Skin epidermis (tissue), 12 donors: ENCODE measurements around the gene PAPOLG.
"Not testable (repeated sequence)": the region's sequence is repeated elsewhere in the genome, so short reads cannot be mapped to it uniquely, and the experiment has no call there.

Source experiments
- H3K27ac ChIP-seq, 21 experiments: fragments of 200-600 bp; sonication (generic) in 11 of 21; one replicate each; pipeline ENCODE4 v1.5.0; 2020; ENCODE audit warnings: mild to moderate bottlenecking in 3 of 21, inconsistent platforms in 2 of 21, moderate library complexity in 2 of 21
- H3K4me3 ChIP-seq, 7 experiments: fragments of 200-600 bp; sonication (generic) in 2 of 7; one replicate each; pipeline ENCODE4 v1.5.0; 2020; ENCODE audit warnings: inconsistent platforms in 2 of 7, mild to moderate bottlenecking in 2 of 7, moderate library complexity in 1 of 7

The PAPOLG gene

DNA sequence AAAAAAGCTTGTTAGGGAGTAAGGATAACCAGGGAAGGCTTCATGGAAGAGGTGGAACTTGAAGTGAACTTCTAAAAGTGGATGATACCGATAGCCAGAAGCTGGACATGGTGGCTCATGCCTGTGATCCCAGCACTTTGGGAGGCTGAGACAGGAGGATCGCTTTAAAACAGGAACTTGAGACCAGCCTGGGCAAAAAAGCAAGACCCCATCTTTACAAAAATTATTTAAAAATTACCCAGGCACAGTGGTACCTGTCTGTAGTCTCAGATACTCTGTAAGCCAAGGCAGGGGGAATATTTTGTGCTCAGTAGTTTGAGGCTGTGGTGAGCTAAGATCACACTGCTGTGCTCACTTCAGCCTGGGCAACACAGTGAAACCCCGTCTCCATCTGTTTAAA is 10.2 kb downstream of the PAPOLG start:
- no peak overlapping the region for H3K4me3 ChIP-seq
- H3K27ac ChIP-seq = no peak overlapping the region

DNA sequence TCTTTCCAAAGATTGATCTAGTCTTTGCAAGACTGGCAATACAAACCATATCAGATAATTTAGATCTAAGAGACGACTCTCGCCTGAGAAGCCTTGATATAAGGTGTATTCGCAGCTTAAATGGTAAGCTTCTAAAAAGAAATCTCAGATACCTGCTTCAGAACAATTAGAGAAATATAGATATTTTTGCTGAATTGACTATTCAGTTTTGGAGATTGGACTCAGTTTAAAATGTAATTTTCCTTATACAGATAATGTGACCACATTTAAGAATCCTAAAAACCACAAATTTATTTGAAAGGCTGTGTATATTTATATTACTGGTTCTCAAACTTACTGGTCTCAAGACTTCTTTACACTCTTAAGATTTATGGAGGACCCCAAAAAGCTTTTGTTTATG is 15.4 kb downstream of the PAPOLG start:
- Histone ChIP-seq H3K4me3 (no peak overlapping the region), H3K27ac (no peak overlapping the region)

DNA sequence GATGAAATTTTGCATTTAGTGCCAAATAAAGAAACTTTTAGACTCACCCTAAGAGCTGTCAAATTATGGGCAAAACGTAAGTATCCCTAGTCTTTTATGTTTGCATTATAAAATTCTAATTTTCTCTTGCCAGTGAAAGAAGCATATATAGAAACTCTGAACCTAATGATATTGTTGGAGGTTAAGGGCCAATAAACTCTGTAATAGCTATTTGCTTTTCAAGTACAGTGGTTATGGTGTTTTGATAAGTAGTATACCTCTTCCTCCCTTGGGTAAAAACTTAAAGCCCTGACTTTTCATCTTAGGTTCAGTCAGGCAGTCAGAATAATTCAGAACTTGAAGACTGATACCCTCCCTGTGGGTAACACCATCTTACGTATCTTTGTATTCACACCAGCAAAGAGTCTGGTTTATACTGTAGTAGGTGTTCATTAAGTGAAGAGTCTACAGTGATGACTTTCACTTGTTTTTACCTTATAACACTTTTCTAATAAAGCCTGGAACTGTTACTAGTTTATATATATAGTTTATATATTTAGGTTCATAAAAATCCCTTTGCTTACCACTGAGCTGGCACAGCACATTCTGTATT is 19.1 kb downstream of the PAPOLG start:
- no peak overlapping the region for H3K4me3 ChIP-seq
- H3K27ac ChIP-seq = no peak overlapping the region

DNA sequence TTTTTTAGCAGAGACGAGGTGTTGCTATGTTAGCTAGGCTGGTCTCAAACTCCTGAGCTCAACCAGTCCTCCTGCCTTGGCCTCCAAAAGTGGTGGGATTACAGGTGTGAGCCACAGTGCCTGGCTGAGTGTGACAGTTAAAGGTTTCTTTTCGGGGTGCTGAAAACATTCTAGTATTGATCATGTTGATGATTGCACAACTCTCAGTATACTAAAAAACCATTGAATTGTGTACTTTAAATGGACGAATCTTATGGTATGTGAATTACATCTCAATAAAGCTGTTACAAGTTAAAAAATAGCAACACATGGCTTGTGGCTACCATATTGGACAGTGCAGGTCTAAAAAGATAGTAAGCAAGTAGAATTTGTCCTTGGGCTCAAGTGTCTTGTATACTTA is 22.3 kb downstream of the PAPOLG start:
- Histone ChIP-seq H3K4me3 (no peak overlapping the region), H3K27ac (no peak overlapping the region)

- Histone ChIP-seq H3K27ac (no peak overlapping the region), H3K4me3 (no peak overlapping the region)
These were observed 23.4 kb downstream of the PAPOLG start for GRCh38 chr2:60779426-60779825.

DNA sequence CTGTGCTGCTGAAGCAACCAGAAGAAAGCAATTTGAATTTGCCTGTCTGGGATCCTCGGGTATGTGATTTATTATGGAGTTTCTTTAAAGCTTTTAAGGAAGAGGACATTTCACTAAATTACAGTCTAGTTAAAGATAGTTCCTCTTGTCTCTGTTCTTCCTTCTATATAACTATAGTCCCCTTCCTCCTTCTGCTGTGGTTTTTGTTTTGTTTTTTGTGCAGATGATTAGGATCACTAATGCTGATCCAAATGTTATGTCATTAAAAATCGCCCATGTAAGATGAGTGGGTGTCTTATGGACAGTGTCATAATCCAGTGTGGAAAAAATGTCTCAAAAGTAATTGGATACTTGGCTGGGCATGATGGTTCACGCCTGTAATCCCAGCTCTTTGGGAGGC is 24.7 kb downstream of the PAPOLG start:
- Histone ChIP-seq H3K4me3 (no peak overlapping the region), H3K27ac (peak overlapping the region in 3 of 21 experiments; percentile 5 to 18 (median 7))

DNA sequence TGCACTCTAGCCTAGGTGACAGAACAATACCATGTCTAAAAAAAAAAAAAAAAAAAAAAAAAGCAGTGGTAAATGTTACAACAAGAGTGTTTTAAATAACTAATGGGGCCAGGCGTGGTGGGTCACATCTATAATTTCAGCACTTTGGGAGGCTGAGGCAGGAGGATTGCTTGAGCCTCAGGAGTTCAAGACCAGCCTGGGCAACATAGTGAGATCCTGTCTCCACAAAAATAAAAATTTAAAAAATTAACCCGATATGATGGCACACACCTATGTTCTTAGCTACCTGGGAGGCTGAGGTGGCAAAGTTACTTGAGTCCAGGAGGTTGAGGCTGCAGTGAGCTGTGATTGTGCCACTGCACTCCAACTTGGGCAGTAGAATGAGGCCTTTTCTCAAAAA is 37.1 kb downstream of the PAPOLG start:
- Histone ChIP-seq H3K4me3 (no peak overlapping the region), H3K27ac (no peak overlapping the region)

- no peak overlapping the region for H3K27ac ChIP-seq
- no peak overlapping the region for H3K4me3 ChIP-seq
These were observed 38.3 kb downstream of the PAPOLG start for GRCh38 chr2:60794271-60794863.

- no peak overlapping the region for H3K4me3 ChIP-seq
These were observed 40.8 kb downstream of the PAPOLG start for GRCh38 chr2:60796573-60797509.

DNA sequence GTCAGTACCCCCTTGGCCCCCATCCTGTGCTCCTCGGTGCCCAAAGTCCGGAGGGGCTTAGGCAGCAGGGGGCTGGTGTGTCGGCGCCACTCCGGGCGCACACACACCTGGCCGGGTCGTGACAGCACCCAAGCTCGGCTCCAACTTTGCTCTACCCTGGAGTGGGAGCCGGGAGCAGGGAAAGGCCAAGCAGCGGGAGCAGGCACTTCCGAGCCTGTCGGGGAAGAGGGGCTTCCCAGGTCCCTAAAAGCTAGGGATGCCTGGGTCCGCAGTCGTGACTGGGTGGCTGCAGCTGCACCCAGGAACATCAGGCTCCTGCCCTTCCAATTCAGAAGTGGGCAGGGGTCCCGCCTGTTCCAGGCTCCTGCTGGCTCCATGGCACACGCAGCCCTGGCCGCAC is 48.4 kb downstream of the PAPOLG start:
- no peak overlapping the region for H3K4me3 ChIP-seq
- H3K27ac ChIP-seq = no peak overlapping the region

More at GRCh38 chr2:60796573-60797509, 40.8 kb downstream of the PAPOLG start:
- peak overlapping the region in 10 of 21 experiments; percentile 2 to 48 (median 22) for H3K27ac ChIP-seq

DNA sequence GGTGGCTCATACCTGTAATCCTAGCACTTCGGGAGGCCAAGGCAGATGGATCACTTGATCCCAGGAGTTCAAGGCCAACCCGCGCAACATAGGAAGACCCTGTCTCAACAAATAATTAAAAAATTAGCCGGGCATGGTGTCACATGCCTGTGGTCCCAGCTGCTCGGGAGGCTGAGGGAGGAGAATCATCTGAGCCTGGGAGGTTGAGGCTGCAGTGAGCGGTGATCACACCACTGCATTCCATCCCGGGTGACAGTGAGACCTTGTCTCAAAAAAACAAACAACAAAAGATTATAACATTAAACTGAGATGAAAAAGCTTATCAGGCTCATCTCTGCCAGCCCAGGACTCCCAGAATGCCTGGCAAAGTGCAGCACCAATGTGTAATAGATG is 50.5 kb downstream of the PAPOLG start:
- H3K4me3 ChIP-seq = no peak overlapping the region
- H3K27ac ChIP-seq = peak overlapping the region in 11 of 21 experiments; percentile 3 to 78 (median 24)

- H3K4me3 ChIP-seq = no peak overlapping the region
- peak overlapping the region in 12 of 21 experiments; percentile 3 to 78 (median 26) for H3K27ac ChIP-seq
These were observed 51.1 kb downstream of the PAPOLG start for GRCh38 chr2:60806988-60807681.

DNA sequence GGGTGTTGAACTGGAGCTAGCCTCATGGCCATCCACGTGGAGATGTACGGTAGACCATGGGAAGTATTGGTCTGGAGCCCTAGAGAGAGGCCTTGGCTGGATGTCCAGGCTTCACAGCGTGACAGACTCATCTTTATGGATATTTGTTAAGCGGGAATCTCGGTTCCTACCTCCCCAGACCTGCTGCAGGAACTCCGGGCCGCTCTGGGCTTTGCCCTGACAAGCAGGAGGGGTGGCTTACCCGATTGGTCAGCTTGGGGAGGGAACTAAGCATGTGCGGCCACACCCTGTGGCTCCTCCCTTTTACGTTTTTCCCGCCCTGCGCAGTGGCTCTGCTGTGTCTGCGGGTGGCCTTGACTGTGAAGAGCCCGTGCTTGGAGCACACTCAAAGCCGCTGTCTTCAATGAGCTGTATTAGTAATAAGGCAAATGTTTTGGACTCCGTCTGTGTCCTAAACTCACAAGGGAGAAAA is 52.3 kb downstream of the PAPOLG start:
- H3K4me3 ChIP-seq = no peak overlapping the region
- peak overlapping the region in 2 of 21 experiments; percentile 24 to 78 for H3K27ac ChIP-seq

- Histone ChIP-seq H3K4me3 (no peak overlapping the region), H3K27ac (no peak overlapping the region)
These were observed 55.7 kb downstream of the PAPOLG start for GRCh38 chr2:60811491-60812375.

DNA sequence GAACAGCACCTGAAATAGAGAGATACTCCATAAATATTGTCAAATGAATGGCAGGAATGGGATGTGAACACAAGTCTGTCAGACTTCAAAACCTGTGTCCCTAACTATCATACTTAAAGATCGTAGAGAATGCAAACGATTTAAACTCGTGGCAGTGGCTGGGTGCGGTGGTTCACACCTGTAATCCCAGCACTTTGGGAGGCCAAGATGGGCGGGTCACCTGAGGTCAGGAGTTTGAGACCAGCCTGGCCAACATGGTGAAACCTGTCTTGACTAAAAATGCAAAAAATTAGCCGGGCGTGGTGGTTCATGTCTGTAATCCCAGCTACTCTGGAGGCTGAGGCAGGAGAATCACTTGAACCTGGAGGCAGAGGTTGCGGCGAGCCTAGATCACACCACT is 61.1 kb downstream of the PAPOLG start:
- not testable (repeated sequence) for H3K4me3 ChIP-seq, H3K27ac ChIP-seq

DNA sequence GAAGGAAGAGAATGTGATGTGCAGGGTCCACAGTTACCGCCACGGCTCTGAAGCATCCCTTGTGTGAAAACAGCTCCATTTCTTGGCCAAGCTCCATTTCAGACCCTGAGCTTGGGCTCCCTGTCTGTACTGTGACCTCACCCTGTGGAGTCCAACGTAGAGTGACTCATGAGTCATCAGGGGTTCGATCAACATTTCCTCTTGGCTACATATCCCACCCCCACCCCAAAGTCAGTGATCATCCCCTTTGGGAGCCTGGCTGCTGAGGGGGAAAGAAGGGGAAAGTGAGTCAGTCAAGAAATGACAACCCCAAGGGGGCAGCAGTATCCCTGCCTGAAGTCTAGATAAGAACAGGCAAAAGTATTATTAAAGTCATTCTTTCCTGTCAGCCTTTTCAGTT is 62.2 kb downstream of the PAPOLG start:
- no peak overlapping the region for H3K27ac ChIP-seq
- H3K4me3 ChIP-seq = no peak overlapping the region

DNA sequence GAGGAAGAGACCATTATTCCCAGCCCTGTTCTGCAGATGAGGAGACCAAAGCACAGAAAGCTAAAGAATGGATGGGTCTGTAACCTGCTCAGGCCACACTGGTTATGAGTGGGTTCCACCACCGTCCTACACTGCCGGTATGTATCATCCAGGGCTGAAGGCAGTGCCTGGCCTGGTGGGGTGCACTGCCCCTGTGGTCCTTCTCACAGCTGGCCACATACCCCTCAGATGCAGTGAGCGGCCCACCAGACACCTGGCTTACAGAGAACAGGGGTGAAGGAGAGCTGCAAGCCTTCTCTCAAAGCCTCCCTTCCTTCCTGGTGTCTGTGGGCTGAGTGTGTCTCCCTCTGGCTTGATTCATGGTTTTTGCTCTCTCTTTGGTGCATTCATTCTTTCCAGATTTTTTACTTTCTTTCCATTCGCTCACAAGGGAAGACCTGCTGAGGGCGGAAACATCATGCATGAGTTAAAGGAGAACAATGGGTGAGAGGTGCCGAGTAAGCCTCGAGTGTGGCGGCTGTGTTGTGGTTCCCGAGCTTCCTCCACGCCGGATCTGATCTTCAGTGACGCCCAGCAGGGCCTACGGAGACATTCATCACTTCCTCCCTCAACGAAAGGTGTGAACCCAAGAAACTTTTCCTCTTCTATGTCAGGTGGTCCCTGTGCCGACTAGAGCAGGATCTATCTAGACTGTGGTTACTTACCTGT is 63.2 kb downstream of the PAPOLG start:
- Histone ChIP-seq H3K27ac (peak overlapping the region in 7 of 21 experiments; percentile 31 to 87 (median 67)), H3K4me3 (no peak overlapping the region)

GRCh38 chr2:60819936-60820335 is 63.9 kb downstream of the PAPOLG start:
- Histone ChIP-seq H3K27ac (peak overlapping the region in 5 of 21 experiments; percentile 47 to 87 (median 72)), H3K4me3 (no peak overlapping the region)
